ENCODE data around the gene HEMK1. TPM values are rescaled to one million over a fixed set of nuclear protein-coding genes. Genes with fewer than 3 reads are reported as not detected.

Gene HEMK1
- total and polyA plus RNA-seq, 2 donors = 20.7 to 43.4 TPM

GRCh38 chr3:50600841-50601591, 31.7 kb downstream of the HEMK1 start:
- Histone ChIP-seq H3K9me3 (ENCODE audit: control insufficient read depth in 2 of 2, insufficient read depth in 1 of 2, low read length in 1 of 2) (no peaks in the 10 kb centered on the region), H3K27me3 (ENCODE audit: control insufficient read depth in 2 of 2, insufficient read depth in 1 of 2, low read length in 1 of 2) (no peaks in the 10 kb centered on the region), H3K4me1 (ENCODE audit: control insufficient read depth in 2 of 2, insufficient read depth in 2 of 2, low read length in 2 of 2) (peaks cover 12 to 68% of the 10 kb centered on the region in 2 donors), H3K27ac (ENCODE audit: low read depth in 1 of 2, low read length in 1 of 2) (peak overlapping the region; percentile 80 to 85), H3K4me3 (ENCODE audit: low read length in 2 of 2) (no peak overlapping the region), H3K36me3 (ENCODE audit: control insufficient read depth in 2 of 2, insufficient read depth in 2 of 2, low read length in 1 of 2) (peaks cover 0 to 19% of the 10 kb centered on the region in 2 donors)
- DNase-seq (ENCODE audit: low read depth in 6 of 9, low spot score in 9 of 9) = peak in 2 of 9 donors; percentile 43 to 75
- WGBS = 8% methylated on average over 14 of the region's 14 CpGs

DNA sequence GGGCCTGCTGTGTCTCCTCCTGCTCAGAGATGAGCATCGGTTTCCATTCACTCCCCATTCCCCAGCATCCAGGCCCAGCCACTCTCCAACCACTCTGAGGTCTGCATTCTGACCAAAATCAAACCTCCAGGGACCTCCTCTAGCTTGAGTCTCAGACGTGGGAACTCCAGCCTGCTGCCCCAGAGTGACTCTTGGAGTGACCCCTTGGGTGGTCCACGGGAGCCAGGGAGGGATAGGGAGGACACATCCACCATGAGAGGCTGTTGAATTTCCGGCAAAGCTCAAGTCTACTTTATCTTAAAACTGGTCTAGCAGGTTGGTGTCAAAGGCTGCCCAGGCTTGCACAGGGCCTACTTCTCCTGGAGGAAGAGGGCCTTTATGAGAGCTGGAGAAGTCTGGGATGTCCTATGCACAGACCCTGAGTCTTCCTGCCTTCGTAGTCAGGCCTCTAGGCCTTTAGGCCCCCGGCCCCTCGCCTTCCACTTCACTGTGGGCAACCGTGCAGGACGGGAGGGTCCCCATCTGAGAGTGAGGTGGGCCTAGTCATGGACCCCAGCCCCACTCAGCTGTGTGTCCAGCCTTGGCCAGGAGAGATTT, 33.4 kb downstream of the HEMK1 start:
- WGBS = 83% methylated on average over 9 of the region's 9 CpGs
- no peak overlapping the region for H3K4me3 ChIP-seq (ENCODE audit: low read length in 2 of 2)
- H3K4me1 ChIP-seq (ENCODE audit: control insufficient read depth in 2 of 2, insufficient read depth in 2 of 2, low read length in 2 of 2) = peaks cover 12 to 83% of the 10 kb centered on the region in 2 donors
- no peaks in the 10 kb centered on the region for H3K9me3 ChIP-seq (ENCODE audit: control insufficient read depth in 2 of 2, insufficient read depth in 1 of 2, low read length in 1 of 2)
- H3K27ac ChIP-seq (ENCODE audit: low read depth in 1 of 2, low read length in 1 of 2) = peak overlapping the region; percentile 55 to 85
- no peak for DNase-seq (ENCODE audit: low read depth in 6 of 9, low spot score in 9 of 9)
- no peaks in the 10 kb centered on the region for H3K27me3 ChIP-seq (ENCODE audit: control insufficient read depth in 2 of 2, insufficient read depth in 1 of 2, low read length in 1 of 2)
- peaks cover 0 to 34% of the 10 kb centered on the region in 2 donors for H3K36me3 ChIP-seq (ENCODE audit: control insufficient read depth in 2 of 2, insufficient read depth in 2 of 2, low read length in 1 of 2)

GRCh38 chr3:50603261-50604109, 34.2 kb downstream of the HEMK1 start:
- 72% methylated on average over 4 of the region's 4 CpGs for WGBS
- Histone ChIP-seq H3K4me3 (ENCODE audit: low read length in 2 of 2) (no peak overlapping the region), H3K4me1 (ENCODE audit: control insufficient read depth in 2 of 2, insufficient read depth in 2 of 2, low read length in 2 of 2) (peaks cover 14 to 90% of the 10 kb centered on the region in 2 donors), H3K27ac (ENCODE audit: low read depth in 1 of 2, low read length in 1 of 2) (peak overlapping the region; percentile 42 to 85), H3K36me3 (ENCODE audit: control insufficient read depth in 2 of 2, insufficient read depth in 2 of 2, low read length in 1 of 2) (peaks cover 0 to 40% of the 10 kb centered on the region in 2 donors), H3K27me3 (ENCODE audit: control insufficient read depth in 2 of 2, insufficient read depth in 1 of 2, low read length in 1 of 2) (no peaks in the 10 kb centered on the region), H3K9me3 (ENCODE audit: control insufficient read depth in 2 of 2, insufficient read depth in 1 of 2, low read length in 1 of 2) (no peaks in the 10 kb centered on the region)
- no peak for DNase-seq (ENCODE audit: low read depth in 6 of 9, low spot score in 9 of 9)

- Histone ChIP-seq H3K4me1 (ENCODE audit: control insufficient read depth in 2 of 2, insufficient read depth in 2 of 2, low read length in 2 of 2) (peaks cover 14 to 94% of the 10 kb centered on the region in 2 donors), H3K27me3 (ENCODE audit: control insufficient read depth in 2 of 2, insufficient read depth in 1 of 2, low read length in 1 of 2) (no peaks in the 10 kb centered on the region), H3K4me3 (ENCODE audit: low read length in 2 of 2) (no peak overlapping the region), H3K9me3 (ENCODE audit: control insufficient read depth in 2 of 2, insufficient read depth in 1 of 2, low read length in 1 of 2) (no peaks in the 10 kb centered on the region), H3K36me3 (ENCODE audit: control insufficient read depth in 2 of 2, insufficient read depth in 2 of 2, low read length in 1 of 2) (peaks cover 0 to 46% of the 10 kb centered on the region in 2 donors), H3K27ac (ENCODE audit: low read depth in 1 of 2, low read length in 1 of 2) (peak overlapping the region in 1 of 2 donors; percentile 85)
- WGBS = 91% methylated on average over 5 of the region's 5 CpGs
- no peak for DNase-seq (ENCODE audit: low read depth in 6 of 9, low spot score in 9 of 9)
Observed at GRCh38 chr3:50604110-50604621, 34.8 kb downstream of the HEMK1 start.

- Histone ChIP-seq H3K9me3 (ENCODE audit: control insufficient read depth in 2 of 2, insufficient read depth in 1 of 2, low read length in 1 of 2) (no peaks in the 10 kb centered on the region), H3K4me3 (ENCODE audit: low read length in 2 of 2) (no peak overlapping the region), H3K27ac (ENCODE audit: low read depth in 1 of 2, low read length in 1 of 2) (peak overlapping the region; percentile 53 to 64), H3K4me1 (ENCODE audit: control insufficient read depth in 2 of 2, insufficient read depth in 2 of 2, low read length in 2 of 2) (peaks cover 14 to 91% of the 10 kb centered on the region in 2 donors), H3K36me3 (ENCODE audit: control insufficient read depth in 2 of 2, insufficient read depth in 2 of 2, low read length in 1 of 2) (peaks cover 0 to 49% of the 10 kb centered on the region in 2 donors), H3K27me3 (ENCODE audit: control insufficient read depth in 2 of 2, insufficient read depth in 1 of 2, low read length in 1 of 2) (no peaks in the 10 kb centered on the region)
- WGBS = 62% methylated on average over 14 of the region's 14 CpGs
- no peak for DNase-seq (ENCODE audit: low read depth in 6 of 9, low spot score in 9 of 9)
Observed at GRCh38 chr3:50604628-50605588, 35.6 kb downstream of the HEMK1 start.

DNA sequence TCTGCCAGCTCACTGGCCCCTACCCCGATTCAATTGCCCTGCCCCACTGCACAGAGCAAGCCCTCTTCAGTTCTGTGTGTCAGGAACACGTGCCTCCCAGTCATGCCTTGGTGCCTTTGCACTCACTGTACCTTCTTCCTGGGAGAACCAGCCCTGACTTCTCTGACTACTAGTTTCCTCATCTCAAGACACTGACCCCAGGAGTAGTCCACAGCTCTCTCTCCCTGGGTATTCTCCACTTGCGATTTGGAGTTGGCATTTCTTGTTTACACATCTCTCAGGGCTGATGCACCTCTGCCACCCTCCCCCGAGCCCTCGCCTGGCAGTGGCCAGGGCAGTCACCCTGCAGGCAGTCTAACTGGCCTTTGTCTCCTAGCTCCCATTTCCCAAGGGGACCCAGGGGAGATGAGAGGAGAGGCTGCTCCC, 36.6 kb downstream of the HEMK1 start:
- Histone ChIP-seq H3K27me3 (ENCODE audit: control insufficient read depth in 2 of 2, insufficient read depth in 1 of 2, low read length in 1 of 2) (peaks cover 0 to 5% of the 10 kb centered on the region in 2 donors), H3K4me3 (ENCODE audit: low read length in 2 of 2) (peak overlapping the region in 1 of 2 donors; percentile 5)

DNA sequence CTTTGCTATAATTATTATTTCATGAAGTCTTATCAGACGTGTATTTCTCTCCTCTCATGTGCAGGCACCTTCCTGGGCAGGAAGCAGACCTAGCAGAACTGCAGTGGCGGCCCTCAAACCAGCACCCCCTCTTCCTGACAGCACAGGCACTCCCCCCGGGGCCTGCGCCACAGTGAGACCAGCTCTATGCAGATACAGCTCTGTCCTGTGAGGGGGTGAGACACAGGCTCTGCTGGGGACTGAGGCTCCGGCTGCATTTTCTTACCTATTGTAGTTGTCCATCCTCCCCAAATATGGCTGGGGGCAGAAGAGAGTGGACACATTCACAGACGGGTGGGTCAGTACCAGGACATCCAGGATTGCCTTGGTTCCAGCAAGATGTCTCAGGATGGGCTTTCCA, 37.3 kb downstream of the HEMK1 start:
- Histone ChIP-seq H3K9me3 (ENCODE audit: control insufficient read depth in 2 of 2, insufficient read depth in 1 of 2, low read length in 1 of 2) (no peaks in the 10 kb centered on the region), H3K36me3 (ENCODE audit: control insufficient read depth in 2 of 2, insufficient read depth in 2 of 2, low read length in 1 of 2) (peaks cover 0 to 52% of the 10 kb centered on the region in 2 donors), H3K4me1 (ENCODE audit: control insufficient read depth in 2 of 2, insufficient read depth in 2 of 2, low read length in 2 of 2) (peaks cover 12 to 90% of the 10 kb centered on the region in 2 donors), H3K4me3 (ENCODE audit: low read length in 2 of 2) (peak overlapping the region in 1 of 2 donors; percentile 16), H3K27me3 (ENCODE audit: control insufficient read depth in 2 of 2, insufficient read depth in 1 of 2, low read length in 1 of 2) (peaks cover 0 to 10% of the 10 kb centered on the region in 2 donors), H3K27ac (ENCODE audit: low read depth in 1 of 2, low read length in 1 of 2) (no peak overlapping the region)
- 30% methylated on average over 6 of the region's 6 CpGs for WGBS
- DNase-seq (ENCODE audit: low read depth in 6 of 9, low spot score in 9 of 9) = no peak

More for the DNA sequence above, 36.6 kb downstream of the HEMK1 start:
- peaks cover 11 to 91% of the 10 kb centered on the region in 2 donors for H3K4me1 ChIP-seq (ENCODE audit: control insufficient read depth in 2 of 2, insufficient read depth in 2 of 2, low read length in 2 of 2)
- no peaks in the 10 kb centered on the region for H3K9me3 ChIP-seq (ENCODE audit: control insufficient read depth in 2 of 2, insufficient read depth in 1 of 2, low read length in 1 of 2)
- no peak overlapping the region for H3K27ac ChIP-seq (ENCODE audit: low read depth in 1 of 2, low read length in 1 of 2)
- no peak for DNase-seq (ENCODE audit: low read depth in 6 of 9, low spot score in 9 of 9)
- 83% methylated on average over 5 of the region's 5 CpGs for WGBS
- H3K36me3 ChIP-seq (ENCODE audit: control insufficient read depth in 2 of 2, insufficient read depth in 2 of 2, low read length in 1 of 2) = peaks cover 0 to 52% of the 10 kb centered on the region in 2 donors
